Measurements from ENCODE around the gene LSM14B. TPM values are rescaled to one million over a fixed set of nuclear protein-coding genes. Genes with fewer than 3 reads are reported as not detected.

Gene LSM14B
- total and polyA plus RNA-seq, 3 experiments from 2014 or later, result 1.1 to 36.4 (median 35.8) TPM

DNA sequence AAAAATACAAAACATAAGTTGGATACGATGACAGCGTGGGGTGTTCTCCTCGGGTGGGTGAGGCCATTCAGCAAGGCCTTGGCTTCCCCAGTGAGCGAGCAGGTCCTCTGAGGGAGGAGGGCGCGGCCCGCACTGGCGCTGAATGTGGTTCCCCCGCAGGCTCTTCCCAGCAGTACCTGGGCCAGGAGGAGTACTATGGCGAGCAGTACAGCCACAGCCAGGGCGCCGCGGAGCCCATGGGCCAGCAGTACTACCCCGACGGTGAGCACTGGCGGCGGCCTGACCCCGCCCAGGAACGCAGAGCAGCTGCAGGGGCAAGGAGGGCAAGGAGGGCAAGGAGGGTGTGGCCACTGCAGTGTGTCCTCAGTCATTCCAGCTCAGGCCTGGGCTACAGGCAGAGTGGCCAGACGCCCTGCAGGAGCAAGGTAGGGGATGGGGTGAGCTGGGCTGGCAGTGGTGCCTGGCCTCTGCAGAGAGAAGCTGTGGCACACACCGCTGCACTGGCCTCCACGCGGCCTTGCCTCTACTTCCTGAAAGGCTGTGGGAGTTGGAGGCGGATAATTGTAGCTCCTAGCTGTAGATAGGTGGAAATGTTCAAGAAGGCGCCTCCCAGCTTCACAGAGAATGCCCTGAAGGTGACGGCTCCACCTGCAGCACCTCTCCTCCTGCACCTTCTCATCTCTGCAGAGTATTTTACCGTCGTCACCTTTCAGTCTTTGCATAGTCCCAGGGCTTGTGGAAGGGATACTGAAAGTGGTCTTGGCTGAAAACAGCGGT lies 41.9 kb downstream of the LSM14B start:
- Histone ChIP-seq H3K27me3 (ENCODE audit: insufficient read depth, low read length, poor library complexity, severe bottlenecking) (no peaks in the 10 kb centered on the region), H3K4me1 (ENCODE audit: insufficient read depth, low read length) (no peaks in the 10 kb centered on the region), H3K9me3 (ENCODE audit: low read length) (no peaks in the 10 kb centered on the region), H3K27ac (ENCODE audit: low read depth, low read length) (no peak overlapping the region), H3K4me3 (ENCODE audit: low read length) (no peak overlapping the region), H3K36me3 (ENCODE audit: insufficient read depth, low read length) (no peaks in the 10 kb centered on the region)
- no peaks in the 10 kb centered on the region for H3K27me3 Mint-ChIP-seq
- H3K4me3 Mint-ChIP-seq, result no peak overlapping the region
- peaks cover 0 to 67% (median 1%) of the 10 kb centered on the region in 3 donors for H3K36me3 Mint-ChIP-seq
- no peak overlapping the region for H3K27ac Mint-ChIP-seq
- H3K9me3 Mint-ChIP-seq, result no peaks in the 10 kb centered on the region
- DNase-seq, result no peak
- CTCF ChIA-PET, result no interaction called here
- POLR2A ChIA-PET, result no interaction called here
- H3K4me1 Mint-ChIP-seq, result peaks cover 6% of the 10 kb centered on the region in 3 donors

DNA sequence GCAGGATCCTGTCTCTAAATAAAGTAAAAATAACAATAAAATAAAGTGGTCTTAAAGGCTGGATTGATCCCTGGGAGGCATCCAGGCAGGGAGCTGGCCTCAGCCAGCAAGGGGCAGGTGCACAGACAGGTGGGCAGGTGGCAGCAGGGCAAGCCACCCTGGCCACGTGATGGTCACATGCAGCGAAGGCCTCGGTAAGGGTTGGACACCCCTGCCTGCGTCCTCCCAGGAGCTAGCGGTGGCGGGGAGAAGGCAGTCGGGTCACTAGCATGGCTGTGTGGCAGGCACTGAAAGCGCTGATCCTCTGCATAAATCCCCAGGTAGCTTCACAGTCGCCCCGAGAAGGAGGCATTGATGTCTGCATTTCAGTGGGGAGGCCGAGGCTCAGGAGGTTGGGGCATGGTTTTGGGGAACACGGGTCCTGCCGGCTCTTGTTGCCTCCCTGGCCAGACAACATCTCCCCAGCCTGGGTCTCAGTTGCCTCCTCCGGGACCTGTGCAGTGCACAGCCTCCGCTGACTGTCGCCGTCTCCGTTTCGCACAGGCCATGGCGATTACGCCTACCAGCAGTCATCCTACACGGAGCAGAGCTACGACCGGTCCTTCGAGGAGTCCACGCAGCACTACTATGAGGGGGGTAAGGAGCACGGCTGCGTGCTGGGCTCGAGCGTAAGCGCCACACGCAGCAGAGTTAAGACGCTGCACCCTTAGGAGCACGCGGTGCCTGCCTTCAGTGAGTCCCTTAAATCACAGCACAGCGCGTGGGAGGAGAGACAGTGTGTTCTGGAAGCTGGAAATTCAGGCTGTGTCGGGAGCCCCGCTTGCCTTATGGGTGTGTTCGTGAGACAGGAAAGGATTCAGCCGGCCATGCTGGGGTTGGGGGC lies 42.8 kb downstream of the LSM14B start:
- Mint-ChIP-seq H3K27me3 (no peaks in the 10 kb centered on the region), H3K4me3 (no peak overlapping the region), H3K9me3 (no peaks in the 10 kb centered on the region), H3K4me1 (no peaks in the 10 kb centered on the region), H3K27ac (no peak overlapping the region), H3K36me3 (peaks cover 0 to 68% (median 1%) of the 10 kb centered on the region in 3 donors)
- Histone ChIP-seq H3K27me3 (ENCODE audit: insufficient read depth, low read length, poor library complexity, severe bottlenecking) (no peaks in the 10 kb centered on the region), H3K4me3 (ENCODE audit: low read length) (no peak overlapping the region), H3K9me3 (ENCODE audit: low read length) (no peaks in the 10 kb centered on the region), H3K27ac (ENCODE audit: low read depth, low read length) (no peak overlapping the region), H3K4me1 (ENCODE audit: insufficient read depth, low read length) (no peaks in the 10 kb centered on the region), H3K36me3 (ENCODE audit: insufficient read depth, low read length) (no peaks in the 10 kb centered on the region)
- POLR2A ChIA-PET, result no interaction called here
- no peak for DNase-seq
- CTCF ChIA-PET, result no interaction called here

DNA sequence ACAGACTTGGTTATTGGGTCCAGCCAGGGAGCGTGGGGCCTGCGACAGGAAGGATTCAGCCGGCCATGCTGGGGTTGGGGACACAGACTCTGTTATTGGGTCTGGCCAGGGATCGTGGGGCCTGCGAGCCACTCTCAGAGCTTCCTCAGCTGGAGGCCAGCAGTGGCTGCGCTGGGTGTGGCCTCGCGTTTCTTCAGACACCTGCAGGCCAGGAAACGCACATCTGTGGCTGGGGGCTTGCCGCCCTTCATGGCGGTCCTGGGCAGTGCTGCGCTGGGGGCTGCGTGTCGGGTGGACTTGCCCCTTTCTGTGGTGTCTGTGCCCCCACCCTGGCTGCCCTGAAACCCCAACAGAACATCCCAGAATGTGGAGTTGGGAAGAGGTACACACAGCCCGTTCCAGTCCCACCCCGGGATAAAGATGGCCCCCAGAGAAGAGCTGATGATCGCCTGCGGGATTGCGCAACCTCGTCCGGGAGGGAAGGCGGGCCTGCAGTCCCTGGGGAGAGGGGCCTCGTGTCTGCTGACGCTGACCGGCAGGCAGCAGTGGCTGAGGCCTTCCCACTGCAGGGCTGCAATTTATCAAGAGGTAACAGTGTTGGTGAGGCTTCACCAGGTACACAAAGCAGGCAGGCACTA lies 43.6 kb downstream of the LSM14B start:
- no peak overlapping the region for H3K4me3 Mint-ChIP-seq
- no peaks in the 10 kb centered on the region for H3K9me3 Mint-ChIP-seq
- H3K36me3 Mint-ChIP-seq, result peaks cover 0 to 62% (median 1%) of the 10 kb centered on the region in 3 donors
- Histone ChIP-seq H3K9me3 (ENCODE audit: low read length) (no peaks in the 10 kb centered on the region), H3K27me3 (ENCODE audit: insufficient read depth, low read length, poor library complexity, severe bottlenecking) (no peaks in the 10 kb centered on the region), H3K4me1 (ENCODE audit: insufficient read depth, low read length) (no peaks in the 10 kb centered on the region), H3K27ac (ENCODE audit: low read depth, low read length) (no peak overlapping the region), H3K4me3 (ENCODE audit: low read length) (no peak overlapping the region), H3K36me3 (ENCODE audit: insufficient read depth, low read length) (no peaks in the 10 kb centered on the region)
- POLR2A ChIA-PET, result no interaction called here
- no peak for DNase-seq
- no peaks in the 10 kb centered on the region for H3K4me1 Mint-ChIP-seq
- H3K27me3 Mint-ChIP-seq, result no peaks in the 10 kb centered on the region
- CTCF ChIA-PET, result interaction anchor here (2.0 kb wide), 1 partner anchor 155 kb away, joined by 4 read pairs; no protein-coding TSS in a partner anchor
- no peak overlapping the region for H3K27ac Mint-ChIP-seq

DNA sequence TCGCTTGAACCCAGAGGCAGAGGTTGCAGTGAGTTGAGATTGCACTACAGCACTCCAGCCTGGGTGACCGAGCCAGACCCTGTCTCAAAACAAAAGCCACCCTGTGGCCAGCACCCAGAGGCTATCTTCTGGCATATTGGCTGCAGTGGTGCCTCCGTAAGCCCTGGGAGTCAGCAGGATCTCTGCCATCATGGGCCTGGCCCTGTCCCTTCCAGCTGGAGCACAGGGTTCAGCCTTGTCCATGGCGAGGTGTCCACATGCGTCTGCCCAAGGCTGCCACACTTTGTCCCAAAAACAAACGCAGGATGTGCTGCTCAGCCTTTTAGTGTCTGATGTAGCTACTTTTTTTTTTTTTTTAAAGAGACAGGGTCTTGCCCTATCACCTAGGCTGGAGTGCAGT lies 45.2 kb downstream of the LSM14B start:
- Histone ChIP-seq H3K4me1 (ENCODE audit: insufficient read depth, low read length) (no peaks in the 10 kb centered on the region), H3K9me3 (ENCODE audit: low read length) (no peaks in the 10 kb centered on the region), H3K27ac (ENCODE audit: low read depth, low read length) (no peak overlapping the region), H3K4me3 (ENCODE audit: low read length) (no peak overlapping the region), H3K36me3 (ENCODE audit: insufficient read depth, low read length) (no peaks in the 10 kb centered on the region), H3K27me3 (ENCODE audit: insufficient read depth, low read length, poor library complexity, severe bottlenecking) (no peaks in the 10 kb centered on the region)
- POLR2A ChIA-PET, result interaction anchor here (0.7 kb wide), 1 partner anchor 31 kb away, joined by 6 read pairs; no protein-coding TSS in a partner anchor
- H3K4me3 Mint-ChIP-seq, result no peak overlapping the region
- H3K9me3 Mint-ChIP-seq, result no peaks in the 10 kb centered on the region
- DNase-seq, result no peak
- no peaks in the 10 kb centered on the region for H3K4me1 Mint-ChIP-seq
- H3K27me3 Mint-ChIP-seq, result no peaks in the 10 kb centered on the region
- H3K27ac Mint-ChIP-seq, result no peak overlapping the region
- H3K36me3 Mint-ChIP-seq, result peaks cover 0 to 54% (median 4%) of the 10 kb centered on the region in 3 donors
- CTCF ChIA-PET, result interaction anchor here (1.3 to 2.0 kb wide), 2 partner anchors 24 to 156 kb away, joined by 3 to 4 read pairs; no protein-coding TSS in a partner anchor

DNA sequence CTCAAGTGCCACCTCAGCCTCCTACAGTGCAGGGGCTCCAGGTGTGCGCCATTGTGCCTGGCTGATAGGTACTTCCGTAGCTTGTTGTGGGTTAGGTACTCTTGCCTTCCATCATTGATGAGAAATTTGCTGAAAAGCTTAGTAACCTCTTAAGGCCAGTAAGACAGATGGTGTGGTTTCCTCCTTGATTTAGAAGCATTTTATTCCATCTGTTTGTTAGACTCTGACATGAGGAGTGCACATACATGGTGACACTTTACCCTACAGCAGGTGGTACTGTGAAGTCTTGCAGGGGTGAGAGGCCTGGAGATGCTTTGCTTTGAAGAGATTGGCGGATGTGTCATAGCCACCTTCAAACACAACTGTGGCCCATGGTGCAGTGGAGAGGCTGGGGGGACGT lies 45.8 kb downstream of the LSM14B start:
- Histone ChIP-seq H3K4me1 (ENCODE audit: insufficient read depth, low read length) (no peaks in the 10 kb centered on the region), H3K9me3 (ENCODE audit: low read length) (no peaks in the 10 kb centered on the region), H3K27ac (ENCODE audit: low read depth, low read length) (no peak overlapping the region), H3K27me3 (ENCODE audit: insufficient read depth, low read length, poor library complexity, severe bottlenecking) (no peaks in the 10 kb centered on the region), H3K36me3 (ENCODE audit: insufficient read depth, low read length) (no peaks in the 10 kb centered on the region), H3K4me3 (ENCODE audit: low read length) (no peak overlapping the region)
- no peak for DNase-seq
- H3K27ac Mint-ChIP-seq, result peak overlapping the region in 1 of 8 donors; percentile 18
- no peaks in the 10 kb centered on the region for H3K27me3 Mint-ChIP-seq
- no peak overlapping the region for H3K4me3 Mint-ChIP-seq
- no peaks in the 10 kb centered on the region for H3K4me1 Mint-ChIP-seq
- no peaks in the 10 kb centered on the region for H3K9me3 Mint-ChIP-seq
- POLR2A ChIA-PET, result no interaction called here
- CTCF ChIA-PET, result interaction anchor here (2.0 kb wide), 1 partner anchor 157 kb away, joined by 4 read pairs; no protein-coding TSS in a partner anchor
- H3K36me3 Mint-ChIP-seq, result peaks cover 0 to 51% (median 4%) of the 10 kb centered on the region in 3 donors

DNA sequence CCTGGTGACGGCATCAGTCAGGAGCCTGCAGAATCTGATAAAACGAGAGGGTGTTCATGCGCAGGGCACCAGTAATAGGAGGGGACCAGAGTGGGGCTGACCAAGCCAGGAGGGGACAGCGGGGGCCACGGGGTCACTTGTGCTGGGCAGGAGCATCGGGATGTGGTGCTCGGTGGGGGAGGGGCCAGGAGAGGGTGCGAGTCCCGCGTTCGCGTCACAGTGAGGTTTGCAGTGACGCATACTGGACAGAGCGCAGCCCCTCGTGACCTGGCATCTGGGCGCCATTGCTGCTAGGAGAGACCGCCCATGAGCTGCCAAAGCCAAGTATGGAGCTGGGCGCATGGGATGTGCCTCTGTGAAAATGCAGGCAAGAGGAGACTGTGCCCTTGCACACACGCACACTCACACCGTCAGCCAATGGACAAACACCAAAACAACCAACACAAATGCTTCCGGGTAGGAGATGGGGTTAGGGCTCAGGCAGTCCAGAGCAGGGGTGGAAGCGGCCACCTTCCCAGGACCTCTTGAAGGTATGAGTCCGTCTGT lies 46.7 kb downstream of the LSM14B start:
- H3K36me3 Mint-ChIP-seq, result peaks cover 0 to 46% (median 5%) of the 10 kb centered on the region in 3 donors
- no peak overlapping the region for H3K4me3 Mint-ChIP-seq
- no peaks in the 10 kb centered on the region for H3K4me1 Mint-ChIP-seq
- Histone ChIP-seq H3K4me3 (ENCODE audit: low read length) (no peak overlapping the region), H3K27me3 (ENCODE audit: insufficient read depth, low read length, poor library complexity, severe bottlenecking) (no peaks in the 10 kb centered on the region), H3K4me1 (ENCODE audit: insufficient read depth, low read length) (no peaks in the 10 kb centered on the region), H3K27ac (ENCODE audit: low read depth, low read length) (no peak overlapping the region), H3K9me3 (ENCODE audit: low read length) (no peaks in the 10 kb centered on the region), H3K36me3 (ENCODE audit: insufficient read depth, low read length) (no peaks in the 10 kb centered on the region)
- CTCF ChIA-PET, result no interaction called here
- no peaks in the 10 kb centered on the region for H3K27me3 Mint-ChIP-seq
- no peak overlapping the region for H3K27ac Mint-ChIP-seq
- DNase-seq, result no peak
- POLR2A ChIA-PET, result no interaction called here
- no peaks in the 10 kb centered on the region for H3K9me3 Mint-ChIP-seq

DNA sequence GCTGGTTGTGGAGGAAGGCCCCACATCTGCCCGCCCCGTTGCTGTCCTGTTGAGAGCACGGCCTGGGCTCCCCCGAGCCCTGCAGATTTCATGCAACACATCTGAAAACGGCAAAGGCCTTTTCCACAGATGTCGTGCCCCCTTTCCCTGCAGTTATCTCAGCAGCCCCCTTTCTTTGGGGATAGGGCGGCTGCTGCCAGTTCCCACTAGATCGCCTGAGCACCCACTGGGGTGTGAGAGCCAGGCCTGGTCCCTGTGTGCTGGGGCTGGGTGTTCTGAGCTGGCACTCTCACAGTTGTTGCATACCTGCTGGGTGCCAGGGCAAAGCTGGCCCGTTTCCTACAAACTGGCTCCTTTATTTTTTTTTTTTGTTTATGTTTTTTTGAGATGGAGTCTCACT lies 48.3 kb downstream of the LSM14B start:
- H3K4me1 Mint-ChIP-seq, result no peaks in the 10 kb centered on the region
- H3K9me3 ChIP-seq (ENCODE audit: low read length), result no peaks in the 10 kb centered on the region
- H3K9me3 Mint-ChIP-seq, result no peaks in the 10 kb centered on the region
- H3K27me3 ChIP-seq (ENCODE audit: insufficient read depth, low read length, poor library complexity, severe bottlenecking), result no peaks in the 10 kb centered on the region
- no peak overlapping the region for H3K4me3 Mint-ChIP-seq
- CTCF ChIA-PET, result no interaction called here
- peaks cover 3 to 44% (median 8%) of the 10 kb centered on the region in 3 donors for H3K36me3 Mint-ChIP-seq
- no peak overlapping the region for H3K4me3 ChIP-seq (ENCODE audit: low read length)
- no peaks in the 10 kb centered on the region for H3K27me3 Mint-ChIP-seq
- no peak overlapping the region for H3K27ac ChIP-seq (ENCODE audit: low read depth, low read length)
- H3K36me3 ChIP-seq (ENCODE audit: insufficient read depth, low read length), result no peaks in the 10 kb centered on the region
- DNase-seq, result no peak
- no peak overlapping the region for H3K27ac Mint-ChIP-seq
- no peaks in the 10 kb centered on the region for H3K4me1 ChIP-seq (ENCODE audit: insufficient read depth, low read length)
- POLR2A ChIA-PET, result no interaction called here
